Vagina (tissue), 2 donors: ENCODE results near the gene XPO5.

Experiments
- CTCF ChIP-seq, 3 experiments: fragments of 450-650 bp in 2 of 3; fragments of 200-600 bp in 1 of 3; sonication (generic) in 1 of 3; IDR thresholded peaks; one replicate each; pipeline ENCODE4 v1.5.1; 2017 to 2019; ENCODE audit warnings: antibody characterized with exemption in 3 of 3, mild to moderate bottlenecking in 2 of 3, moderate library complexity in 2 of 3
- POLR2A ChIP-seq, 2 donors: fragments of 450-650 bp; IDR thresholded peaks; one replicate each; pipeline ENCODE4 v1.6.1; 2017; ENCODE audit warnings: antibody characterized with exemption in 2 of 2, mild to moderate bottlenecking in 2 of 2, moderate library complexity in 2 of 2

- TF ChIP-seq CTCF (IDR thresholded peaks at IDR 0.05) = no peak
- no peak for TF ChIP-seq POLR2A (IDR thresholded peaks at IDR 0.05)
Observed at GRCh38 chr6:43481075-43481474, 94.8 kb downstream of the XPO5 start.
